Measurements from ENCODE around the gene PDIA4. TPM values are rescaled to one million over a fixed set of nuclear protein-coding genes. Genes with fewer than 3 reads are reported as not detected.

The PDIA4 gene
- total and polyA plus RNA-seq, 2 of the 8 experiments (the other 6 are each of a cell fraction or from before 2014, with no cell fraction given) = 119 to 303 TPM

DNA sequence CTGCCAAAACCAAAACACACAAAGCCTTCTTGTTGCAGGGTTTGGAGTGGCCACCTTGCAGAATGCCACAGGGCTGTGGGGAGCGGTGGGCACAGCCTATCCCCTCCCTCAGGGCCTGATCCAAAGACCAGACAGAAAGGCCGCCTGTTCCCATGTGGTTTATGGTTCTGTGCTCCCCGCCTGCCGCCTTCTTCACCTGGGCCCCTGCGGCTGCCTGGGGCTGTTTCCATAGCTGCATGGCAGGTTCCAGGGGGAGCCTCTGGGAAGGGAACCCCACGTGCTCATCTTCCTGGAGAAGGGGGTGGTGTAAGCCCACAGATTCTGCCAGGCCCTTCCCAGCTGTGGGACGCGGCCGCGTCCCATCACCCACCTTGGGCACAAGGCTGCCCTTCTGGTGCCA, 73.5 kb downstream of the PDIA4 start (continued):
- TF ChIP-seq GABPA (IDR thresholded peaks at IDR 0.05; ENCODE audit: borderline replicate concordance, insufficient read depth, low read length) (no peak), YY1 (IDR thresholded peaks at IDR 0.05; ENCODE audit: low read depth, low read length) (no peak)
- TF ChIP-seq, protein P1, sequence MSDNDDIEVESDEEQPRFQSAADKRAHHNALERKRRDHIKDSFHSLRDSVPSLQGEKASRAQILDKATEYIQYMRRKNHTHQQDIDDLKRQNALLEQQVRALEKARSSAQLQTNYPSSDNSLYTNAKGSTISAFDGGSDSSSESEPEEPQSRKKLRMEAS (IDR thresholded peaks at IDR 0.05) = no peak
